GM18511 (cell line): ENCODE measurements around the gene SALL4.
"Not testable (repeated sequence)": the region's sequence is repeated elsewhere in the genome, so short reads cannot be mapped to it uniquely, and the experiment has no call there.

Experiments used
- ATAC-seq: cut with Tn5 transposase; IDR thresholded peaks from one replicate; pipeline ENCODE4 v1.9.1; 2021; ENCODE audit warnings: mild to moderate bottlenecking, moderate library complexity; ENCODE audit not compliant: unreplicated experiment

The SALL4 gene

GRCh38 chr20:51803148-51803854, 980 bp upstream of the SALL4 start:
- ATAC-seq, result no peak

GRCh38 chr20:51801823-51802123, 548 bp downstream of the SALL4 start:
- ATAC-seq, result no peak

DNA sequence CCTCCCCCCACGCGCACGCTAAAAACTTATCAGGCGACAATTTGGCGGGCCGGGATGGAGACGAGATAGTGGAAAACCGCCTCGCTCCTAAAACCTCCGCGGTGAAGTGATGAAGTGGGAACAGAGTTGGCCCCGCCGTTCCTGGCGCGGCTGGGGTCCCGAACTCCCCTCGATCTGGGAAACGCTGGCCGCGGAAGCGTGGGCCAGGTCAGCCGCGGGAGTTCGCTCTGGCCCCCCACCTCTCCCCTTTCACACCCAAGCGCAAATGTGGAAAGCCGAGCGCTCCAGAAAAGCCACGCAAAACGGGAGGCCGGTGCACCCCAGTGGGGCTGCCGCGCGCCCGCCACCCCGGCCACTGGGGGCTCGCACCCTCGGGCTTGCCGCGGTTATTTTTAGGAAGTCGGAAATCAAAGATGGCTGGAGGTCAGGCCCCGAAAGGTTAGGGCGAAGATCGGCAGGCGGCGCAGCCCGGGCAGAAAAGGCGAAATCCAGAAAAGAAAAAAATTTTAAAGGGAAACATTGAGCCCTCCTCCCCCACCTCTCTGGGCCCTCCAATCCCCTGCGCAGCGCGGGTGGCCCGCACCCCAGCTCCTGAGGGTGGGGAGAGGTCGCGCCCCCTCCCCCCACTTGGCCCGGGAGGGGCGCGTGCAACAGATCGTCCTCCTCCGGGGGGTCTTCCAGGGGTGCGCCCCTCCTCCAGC, 1.0 kb downstream of the SALL4 start:
- ATAC-seq, result no peak

DNA sequence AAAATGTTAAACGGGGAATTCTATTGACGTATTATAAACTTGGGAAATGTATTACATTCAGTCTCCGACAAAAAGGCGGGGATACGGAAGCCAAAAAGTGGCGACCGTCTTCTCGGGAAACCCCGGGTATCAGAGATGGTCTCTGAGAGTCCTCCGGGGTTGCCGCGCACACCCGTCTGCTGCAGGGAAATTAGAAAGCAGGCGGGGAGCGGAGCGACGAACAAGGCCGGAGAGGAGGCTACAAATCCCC, 1.5 kb downstream of the SALL4 start:
- no peak for ATAC-seq

DNA sequence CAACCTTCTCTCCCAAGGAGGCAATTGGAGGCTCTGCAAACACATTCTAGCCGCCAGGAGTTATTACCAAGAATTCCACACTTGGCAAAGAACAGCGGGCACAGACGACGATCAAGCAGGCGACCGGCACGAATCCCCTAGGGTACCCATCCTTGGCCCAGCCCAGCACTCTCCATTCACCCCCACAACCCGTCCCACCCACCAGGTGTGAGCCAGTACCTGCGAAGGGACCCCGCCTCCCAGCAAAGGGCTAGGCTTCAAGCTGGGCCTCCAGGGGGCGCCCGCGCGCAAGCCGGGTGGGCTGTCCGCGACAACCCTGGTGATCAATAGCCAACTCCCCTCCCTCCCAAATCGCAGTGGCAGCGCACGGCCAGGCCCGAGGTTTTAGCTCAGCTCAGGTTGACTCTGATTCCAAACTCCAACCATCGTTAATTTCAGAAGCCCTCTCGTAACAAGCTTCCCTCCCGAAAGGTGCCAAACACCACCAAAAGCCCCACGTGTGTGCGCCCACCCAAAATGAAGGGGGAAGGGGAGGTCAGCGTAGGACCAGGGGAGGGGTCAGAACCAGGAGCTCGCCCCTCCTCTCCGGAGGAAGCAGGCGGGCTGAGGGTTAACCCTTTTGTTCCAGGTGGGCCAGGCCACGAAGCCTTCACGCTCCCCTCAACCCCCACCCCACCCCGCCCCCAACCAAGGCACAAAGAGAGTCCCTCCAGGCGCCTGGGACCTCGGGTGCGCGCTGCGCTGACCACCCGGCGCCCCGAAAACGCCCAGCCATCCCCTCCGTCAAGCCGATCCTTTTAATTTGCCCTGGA, 2.1 kb downstream of the SALL4 start:
- ATAC-seq, result no peak

- no peak for ATAC-seq
Measured at GRCh38 chr20:51799401-51799860, 2.9 kb downstream of the SALL4 start.

- no peak for ATAC-seq
Measured at GRCh38 chr20:51797357-51798025, 4.8 kb downstream of the SALL4 start.

DNA sequence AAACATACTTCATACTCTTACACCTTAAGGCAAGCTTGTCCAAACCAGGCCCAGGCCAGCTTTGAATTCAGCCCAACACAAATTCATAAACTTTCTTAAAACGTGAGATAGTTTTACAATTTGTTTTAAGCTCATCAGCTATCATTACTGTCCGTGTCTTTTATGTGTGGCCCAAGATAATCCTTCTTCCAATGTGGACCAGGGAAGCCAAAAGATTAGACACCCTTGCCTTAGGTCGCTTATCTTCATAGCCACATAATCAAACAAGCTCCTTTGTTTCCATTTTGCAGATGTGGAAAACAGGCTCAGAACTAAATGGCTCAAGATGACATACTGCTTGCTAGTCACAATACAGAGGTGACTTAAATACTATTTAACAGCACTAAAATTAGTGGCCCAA, 6.0 kb downstream of the SALL4 start:
- no peak for ATAC-seq

- ATAC-seq, result no peak
Measured at GRCh38 chr20:51792960-51793359, 9.4 kb downstream of the SALL4 start.

DNA sequence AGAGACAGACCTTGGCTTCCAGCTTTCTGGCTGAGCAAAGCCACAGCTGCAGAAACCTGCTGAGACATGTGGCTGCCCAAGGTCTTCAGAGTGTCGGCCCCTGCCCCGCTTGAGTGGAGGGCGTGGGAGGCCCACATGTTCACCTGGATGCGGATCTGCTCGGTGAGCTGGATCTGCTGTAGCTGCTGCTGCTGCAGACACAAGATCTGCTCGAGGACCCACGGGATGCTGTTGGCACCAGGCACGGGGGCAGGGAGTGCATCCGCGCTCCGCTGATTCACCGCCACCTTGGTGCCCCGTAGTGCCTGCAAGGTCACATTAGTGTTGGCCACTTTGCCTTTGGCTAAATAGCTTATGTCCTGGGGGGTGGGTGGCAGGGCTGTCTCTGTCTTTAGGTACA, 10.7 kb downstream of the SALL4 start:
- ATAC-seq, result no peak

- no peak for ATAC-seq
Measured at GRCh38 chr20:51790256-51790655, 12.1 kb downstream of the SALL4 start.

- no peak for ATAC-seq
Measured at GRCh38 chr20:51789434-51789833, 12.9 kb downstream of the SALL4 start.

GRCh38 chr20:51788822-51789221, 13.5 kb downstream of the SALL4 start:
- ATAC-seq, result no peak

DNA sequence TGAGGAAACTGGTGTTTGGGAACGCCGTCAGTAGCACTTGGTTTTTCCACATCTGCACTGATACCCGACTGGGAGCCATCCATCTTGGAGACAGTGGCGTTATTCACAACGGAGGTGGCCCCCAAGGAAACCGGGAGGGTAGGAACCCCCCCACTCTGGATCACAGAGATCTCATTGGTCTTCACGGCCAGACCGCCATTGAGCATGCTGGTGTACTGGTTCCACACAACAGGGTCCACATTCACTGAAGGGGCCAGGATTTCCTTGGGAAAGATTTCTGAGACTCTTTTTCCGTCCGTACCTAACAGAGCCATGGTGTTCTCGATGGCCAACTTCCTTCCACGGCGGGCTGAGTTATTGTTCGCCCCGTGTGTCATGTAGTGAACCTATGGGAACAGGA, 18.0 kb downstream of the SALL4 start:
- no peak for ATAC-seq

GRCh38 chr20:51778229-51778759, 24.0 kb downstream of the SALL4 start:
- not testable (repeated sequence) for ATAC-seq

- no peak for ATAC-seq
Measured at GRCh38 chr20:51775241-51775640, 27.1 kb downstream of the SALL4 start.

DNA sequence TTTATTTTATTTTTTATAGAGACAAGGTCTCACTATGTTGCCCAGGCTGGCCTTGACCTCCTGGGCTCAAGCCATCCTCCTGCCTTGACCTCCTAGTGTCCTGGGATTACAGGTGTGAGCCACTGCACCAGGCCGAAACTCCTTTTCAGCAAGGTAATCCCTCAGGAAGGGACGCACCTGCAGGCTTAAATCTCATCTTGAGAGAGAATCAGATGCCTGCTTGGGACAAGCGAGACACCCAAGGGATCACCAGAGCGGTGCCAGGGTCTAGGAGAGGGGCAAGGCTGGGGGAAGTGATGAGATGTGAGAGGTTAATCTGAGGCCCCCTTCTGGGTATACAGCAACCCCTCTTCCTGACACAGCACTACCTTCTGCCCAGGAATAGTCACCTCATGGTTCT, 30.1 kb downstream of the SALL4 start:
- no peak for ATAC-seq

DNA sequence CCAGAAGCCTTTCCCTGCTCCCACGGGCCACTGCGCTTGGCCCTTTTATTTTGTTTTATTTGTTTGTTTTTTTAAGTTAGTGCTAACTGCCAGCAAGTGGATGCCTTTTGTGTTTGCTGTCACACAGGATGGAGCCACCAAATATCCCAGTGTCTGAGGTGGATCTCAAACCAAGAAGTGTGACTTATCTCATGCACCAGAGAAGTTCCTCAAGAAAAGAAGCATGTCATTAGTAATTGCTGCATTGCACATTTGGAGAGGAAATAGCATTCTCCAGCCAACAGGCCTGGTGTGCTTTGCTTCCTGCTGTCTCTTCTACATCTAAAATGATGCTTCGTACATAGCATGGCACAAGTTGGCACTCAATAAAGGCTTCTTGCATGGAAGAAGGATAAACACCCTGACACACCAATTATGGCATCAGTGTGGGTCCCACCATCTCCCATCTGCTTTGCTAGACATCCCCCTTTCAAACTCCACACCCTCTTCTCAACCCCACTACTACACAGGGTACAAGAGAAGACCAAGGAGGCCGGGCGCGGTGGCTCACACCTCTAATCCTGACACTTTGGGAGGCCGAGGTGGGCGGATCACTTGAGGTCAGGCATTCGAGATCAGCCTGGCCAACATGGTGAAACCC, 32.2 kb downstream of the SALL4 start:
- ATAC-seq, result no peak

DNA sequence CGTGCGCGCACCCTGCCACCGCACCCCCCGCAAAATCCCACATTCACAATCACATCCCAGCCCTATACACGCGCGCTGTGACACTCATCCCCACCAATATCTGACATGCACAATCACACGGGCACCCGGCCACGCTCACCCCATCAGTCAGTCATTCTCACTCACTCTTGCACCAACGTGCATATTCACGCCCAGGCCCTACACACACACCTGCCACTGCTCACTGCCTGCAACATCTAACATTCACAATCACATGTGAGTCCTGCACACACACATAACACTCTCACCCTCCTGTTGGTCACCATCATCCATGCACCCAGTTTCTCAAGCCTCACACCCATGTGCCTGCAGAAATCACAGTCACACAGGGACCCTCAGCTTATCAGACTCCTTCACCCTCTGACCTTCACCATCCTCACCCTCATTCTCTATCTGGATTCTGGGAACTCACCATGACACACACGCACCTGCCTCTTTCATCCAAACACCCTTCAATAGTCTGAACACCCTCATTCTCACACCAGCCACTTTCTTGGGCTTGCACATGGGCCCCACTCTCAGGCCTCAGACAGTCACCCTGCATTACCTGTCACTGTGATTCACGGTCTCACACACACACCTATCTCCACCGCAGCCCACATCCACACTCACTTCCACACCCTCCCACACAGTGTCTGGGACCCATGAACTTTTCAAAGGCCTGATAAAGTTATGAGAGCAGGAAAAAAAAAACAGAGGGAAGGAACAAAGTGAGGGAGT, 33.4 kb downstream of the SALL4 start:
- no peak for ATAC-seq
